ENCODE results near the gene HRG. TPM values are rescaled to one million over a fixed set of nuclear protein-coding genes. Genes with fewer than 3 reads are reported as not detected.

Gene HRG
- polyA plus RNA-seq, 1 donor (not counting 4 experiments of a cell fraction or from before 2014, with no cell fraction given) = 0.03 TPM

- H3K36me3 ChIP-seq (ENCODE audit: control insufficient read depth in 2 of 2, extremely low read depth in 1 of 2, insufficient read depth in 2 of 2, low read length in 2 of 2) = no peaks in the 10 kb centered on the region
- dilution Hi-C loops (cut with MboI; ENCODE audit: extremely low pct_ligation_motif_present, low sequenced_read_pairs) = no loop called here
- no peak overlapping the region for H3K4me2 ChIP-seq (ENCODE audit: control insufficient read depth, extremely low read depth, insufficient read depth, low read depth, low read length)
- H3K9ac ChIP-seq (ENCODE audit: control insufficient read depth, extremely low read depth, insufficient read depth, low read length) = no peak overlapping the region
- FAIRE-seq (no peak), DNase-seq (ENCODE audit: low read depth, low spot score) (no peak)
- no peak overlapping the region for H3K4me3 ChIP-seq (ENCODE audit: control insufficient read depth in 2 of 3, extremely low read depth in 1 of 3, insufficient read depth in 2 of 3, low read depth in 1 of 3, low read length in 3 of 3)
- H3K9me3 ChIP-seq (ENCODE audit: control insufficient read depth, low read depth, low read length) = no peaks in the 10 kb centered on the region
- H2AFZ ChIP-seq (ENCODE audit: control insufficient read depth, low read length) = no peak overlapping the region
- no peaks in the 10 kb centered on the region for H3K79me2 ChIP-seq (ENCODE audit: control insufficient read depth, insufficient read depth, low read length)
- no peaks in the 10 kb centered on the region for H4K20me1 ChIP-seq (ENCODE audit: control insufficient read depth, extremely low read depth, insufficient read depth, low read length)
- no peaks in the 10 kb centered on the region for H3K4me1 ChIP-seq (ENCODE audit: control insufficient read depth, extremely low read depth, insufficient read depth, low read length)
- H3K9me1 ChIP-seq (ENCODE audit: control insufficient read depth, extremely low read depth, insufficient read depth, low read length) = no peaks in the 10 kb centered on the region
- TF ChIP-seq CTCF (optimal IDR thresholded peaks at IDR 0.05 in 1 of 3, IDR thresholded peaks at IDR 0.05 in 1 of 3, conservative IDR thresholded peaks at IDR 0.05 in 1 of 3; ENCODE audit: extremely low read depth in 1 of 3, insufficient read depth in 2 of 3, low read length in 3 of 3) (no peak), EZH2 (IDR thresholded peaks at IDR 0.05; ENCODE audit: low read length) (no peak)
- H3K27ac ChIP-seq (ENCODE audit: control insufficient read depth, insufficient read depth, low read length) = no peak overlapping the region
- H3K27me3 ChIP-seq (ENCODE audit: control insufficient read depth, extremely low read depth, insufficient read depth, low read length) = no peaks in the 10 kb centered on the region
These were observed 37.1 kb upstream of the HRG start for GRCh38 chr3:186628756-186629155.

DNA sequence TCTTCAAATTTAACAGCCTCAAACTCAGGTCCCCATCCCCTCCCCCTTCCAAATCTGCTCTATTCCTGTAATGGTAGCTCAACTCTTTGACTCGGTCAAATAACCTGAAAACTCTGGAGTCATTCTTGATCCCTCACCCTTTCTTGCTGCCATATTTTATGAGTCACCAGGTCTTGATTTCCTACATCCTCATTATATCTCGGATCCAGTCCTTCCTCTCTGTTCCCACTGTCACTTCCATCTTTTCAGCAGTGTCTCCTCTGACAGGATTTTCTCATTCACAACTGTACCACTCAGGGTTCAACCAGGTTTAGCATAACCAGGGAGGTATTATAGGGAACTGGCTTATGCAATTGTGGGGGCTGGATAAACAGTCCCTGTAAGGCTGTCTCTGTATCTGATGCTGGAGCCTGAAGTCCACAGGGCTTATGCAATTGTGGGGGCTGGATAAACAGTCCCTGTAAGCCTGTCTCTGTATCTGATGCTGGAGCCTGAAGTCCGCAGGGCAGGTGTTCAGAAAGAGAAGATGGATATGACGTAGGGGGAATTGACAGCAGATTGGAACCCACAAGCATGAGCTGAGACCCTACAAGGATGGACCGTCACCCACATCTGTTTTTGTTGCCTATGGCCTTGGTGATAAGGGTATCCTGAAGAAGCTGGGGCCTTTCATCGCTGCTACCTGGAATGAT is 34.7 kb upstream of the HRG start:
- no peak for FAIRE-seq

More for the DNA sequence above, 34.7 kb upstream of the HRG start:
- dilution Hi-C loops (cut with MboI; ENCODE audit: extremely low pct_ligation_motif_present, low sequenced_read_pairs) = no loop called here
- no peak for DNase-seq (ENCODE audit: low read depth, low spot score)
- H3K4me3 ChIP-seq (ENCODE audit: control insufficient read depth in 2 of 3, extremely low read depth in 1 of 3, insufficient read depth in 2 of 3, low read depth in 1 of 3, low read length in 3 of 3) = no peak overlapping the region
- no peak overlapping the region for H3K4me2 ChIP-seq (ENCODE audit: control insufficient read depth, extremely low read depth, insufficient read depth, low read depth, low read length)
- H3K9me1 ChIP-seq (ENCODE audit: control insufficient read depth, extremely low read depth, insufficient read depth, low read length) = no peaks in the 10 kb centered on the region
- H4K20me1 ChIP-seq (ENCODE audit: control insufficient read depth, extremely low read depth, insufficient read depth, low read length) = no peaks in the 10 kb centered on the region
- TF ChIP-seq CTCF (optimal IDR thresholded peaks at IDR 0.05 in 1 of 3, IDR thresholded peaks at IDR 0.05 in 1 of 3, conservative IDR thresholded peaks at IDR 0.05 in 1 of 3; ENCODE audit: extremely low read depth in 1 of 3, insufficient read depth in 2 of 3, low read length in 3 of 3) (no peak), EZH2 (IDR thresholded peaks at IDR 0.05; ENCODE audit: low read length) (no peak)
- H3K4me1 ChIP-seq (ENCODE audit: control insufficient read depth, extremely low read depth, insufficient read depth, low read length) = no peaks in the 10 kb centered on the region
- H3K79me2 ChIP-seq (ENCODE audit: control insufficient read depth, insufficient read depth, low read length) = no peaks in the 10 kb centered on the region
- no peaks in the 10 kb centered on the region for H3K9me3 ChIP-seq (ENCODE audit: control insufficient read depth, low read depth, low read length)
- H3K27ac ChIP-seq (ENCODE audit: control insufficient read depth, insufficient read depth, low read length) = no peak overlapping the region
- no peak overlapping the region for H3K9ac ChIP-seq (ENCODE audit: control insufficient read depth, extremely low read depth, insufficient read depth, low read length)
- no peaks in the 10 kb centered on the region for H3K27me3 ChIP-seq (ENCODE audit: control insufficient read depth, extremely low read depth, insufficient read depth, low read length)
- no peak overlapping the region for H2AFZ ChIP-seq (ENCODE audit: control insufficient read depth, low read length)
- no peaks in the 10 kb centered on the region for H3K36me3 ChIP-seq (ENCODE audit: control insufficient read depth in 2 of 2, extremely low read depth in 1 of 2, insufficient read depth in 2 of 2, low read length in 2 of 2)

Data from keratinocyte (primary cell).